Measurements from ENCODE around the gene PTPRO.

- TF ChIP-seq CTCF (IDR thresholded peaks at IDR 0.05; ENCODE audit: low read depth, low read length) (no peak), EZH2phosphoT487 (IDR thresholded peaks at IDR 0.05; ENCODE audit: low read depth) (no peak)
These were observed 48.4 kb upstream of the PTPRO start for GRCh38 chr12:15273896-15274295.
